Adipose tissue (tissue), 3 donors: ENCODE data around the gene NPFF. TPM values are rescaled to one million over a fixed set of nuclear protein-coding genes. Genes with fewer than 3 reads are reported as not detected.

Experiments used
- H3K27ac ChIP-seq: one replicate; pipeline ENCODE4 v1.5.1; 2013; ENCODE audit warnings: low read depth, low read length
- WGBS, 3 donors: extraction: QIAGEN DNeasy Blood & Tissue Kit; methylation state at CpG; one replicate each; pipeline ENCODE4 v1.1.7; 2013; 5-methylcytosine and 5-hydroxymethylcytosine counted together
- polyA plus RNA-seq, 3 donors: library from polyadenylated mRNA; stranded (reverse); fragments of 200-250 nt; gene quantifications; one replicate each; pipeline ENCODE4 v1.2.3, GENCODE V29; 2013
- donor health status: healthy with polysubstance abuse.
- donor health status: Bipolar disorder and iron deficiency.
- donor health status: healthy.

NPFF gene
- polyA plus RNA-seq, 3 donors, result 0.21 to 2.6 TPM; not detected in 1

- WGBS, 3 donors, result 48 to 66% (median 63%) methylated on average over 5 of the region's 5 CpGs
- H3K27ac ChIP-seq, result no peak overlapping the region
These were observed 43.3 kb downstream of the NPFF start for GRCh38 chr12:53463802-53464560.

GRCh38 chr12:53462935-53463334, 44.3 kb downstream of the NPFF start:
- H3K27ac ChIP-seq, result no peak overlapping the region
- 62 to 82% (median 68%) methylated on average over 3 of the region's 3 CpGs for WGBS, 3 donors

- 84 to 89% (median 84%) methylated on average over 8 of the region's 8 CpGs for WGBS, 3 donors
- no peak overlapping the region for H3K27ac ChIP-seq
These were observed 45.7 kb downstream of the NPFF start for GRCh38 chr12:53461591-53461990.

GRCh38 chr12:53461059-53461458, 46.2 kb downstream of the NPFF start:
- WGBS, 3 donors, result 73 to 81% (median 80%) methylated on average over 3 of the region's 3 CpGs
- no peak overlapping the region for H3K27ac ChIP-seq

GRCh38 chr12:53459097-53459496, 48.2 kb downstream of the NPFF start:
- 68 to 72% (median 69%) methylated on average over 4 of the region's 4 CpGs for WGBS, 3 donors
- H3K27ac ChIP-seq, result no peak overlapping the region

Other genes starting within 250 kb of the NPFF start
- under 1 TPM; 0.08 to 0.55 (median 0.45) TPM for gene ESPL1, start 239.2 kb downstream of the NPFF start, polyA plus RNA-seq
- gene PFDN5, start 211.9 kb downstream of the NPFF start, polyA plus RNA-seq, result 1,000 to 10,000 TPM in 1 of 3 donors, 100 to 1,000 TPM in 2; 478 to 1,510 (median 796) TPM
- 10 to 100 TPM; 56.1 to 77.2 (median 56.9) TPM for gene MYG1, start 207.8 kb downstream of the NPFF start, polyA plus RNA-seq
- 10 to 100 TPM; 29.4 to 34.1 (median 33.6) TPM for gene AAAS, start 185.9 kb downstream of the NPFF start, polyA plus RNA-seq
- gene SP7, start 171.1 kb downstream of the NPFF start, polyA plus RNA-seq, result not detected
- gene SP1, start 127.3 kb downstream of the NPFF start, polyA plus RNA-seq, result 10 to 100 TPM; 13.5 to 24.2 (median 14.6) TPM
- 1 to 10 TPM in 1 of 3 donors, under 1 TPM in 2; 0.10 to 1.6 (median 0.67) TPM for gene AMHR2, start 83.6 kb downstream of the NPFF start, polyA plus RNA-seq
- 100 to 1,000 TPM in 2 of 3 donors, 10 to 100 TPM in 1; 82.1 to 179 (median 162) TPM for gene PRR13, start 65.8 kb downstream of the NPFF start, polyA plus RNA-seq
- 100 to 1,000 TPM; 428 to 505 (median 439) TPM for gene PCBP2, start 55.4 kb downstream of the NPFF start, polyA plus RNA-seq
- gene MAP3K12, start 8.0 kb downstream of the NPFF start, polyA plus RNA-seq, result 10 to 100 TPM in 1 of 3 donors, 1 to 10 TPM in 2; 4.6 to 23.1 (median 8.6) TPM
- 10 to 100 TPM; 19.0 to 28.0 (median 19.7) TPM for gene TARBP2, start 6.2 kb downstream of the NPFF start, polyA plus RNA-seq
- gene ATF7, start 118.9 kb upstream of the NPFF start, polyA plus RNA-seq, result 10 to 100 TPM in 2 of 3 donors, 1 to 10 TPM in 1; 9.5 to 35.0 (median 25.7) TPM
- 100 to 1,000 TPM; 273 to 423 (median 415) TPM for gene ATP5MC2, start 168.6 kb upstream of the NPFF start, polyA plus RNA-seq
- 100 to 1,000 TPM in 2 of 3 donors, 10 to 100 TPM in 1; 82.7 to 149 (median 116) TPM for gene CALCOCO1, start 220.0 kb upstream of the NPFF start, polyA plus RNA-seq
- gene CISTR, start 244.5 kb upstream of the NPFF start, polyA plus RNA-seq, result not detected